GM12878 (cell line): Measurements from ENCODE around the gene SPOCD1.

Experiments
- CBFB ChIP-seq: IDR thresholded peaks from 2 replicates; pipeline ENCODE4 v1.6.1; 2016; ENCODE audit warnings: antibody characterized with exemption, low read depth
- CEBPB ChIP-seq, 2 experiments: fragments of 150-350 bp in 1 of 2; IDR thresholded peaks; 2 replicates each; pipeline ENCODE4 v1.6.1; 2012 to 2014; ENCODE audit warnings: low read depth in 2 of 2, low read length in 2 of 2, borderline replicate concordance in 1 of 2, inconsistent platforms in 1 of 2
- CHD4 ChIP-seq: fragments of 200-600 bp; sonication (generic); IDR thresholded peaks from 2 replicates; pipeline ENCODE4 v1.6.1; 2016; ENCODE audit warnings: mild to moderate bottlenecking
- CTCF ChIP-seq, 3 experiments: IDR thresholded peaks in 2 of 3; conservative IDR thresholded peaks in 1 of 3; 2 replicates each; pipeline ENCODE4 v1.5.1; 2011; ENCODE audit warnings: low read depth in 3 of 3, low read length in 3 of 3, mild to moderate bottlenecking in 3 of 3, control low read depth in 2 of 3, moderate library complexity in 2 of 3, inconsistent platforms in 1 of 3, mixed read lengths in 1 of 3; ENCODE audit not compliant: control insufficient read depth in 2 of 3, insufficient read depth in 1 of 3; ENCODE audit errors: extremely low read depth in 1 of 3
- EP300 ChIP-seq, 2 experiments: fragments of 150-350 bp in 1 of 2; IDR thresholded peaks; 2 replicates each; pipeline ENCODE4 v1.6.1; 2011 to 2012; ENCODE audit warnings: low read depth in 2 of 2, low read length in 2 of 2, borderline replicate concordance in 1 of 2, improper control_type of control experiment in 1 of 2, inconsistent platforms in 1 of 2; ENCODE audit not compliant: control insufficient read depth in 1 of 2
- ETV6 ChIP-seq, 2 experiments: fragments of 450-650 bp in 1 of 2; IDR thresholded peaks in 1 of 2; conservative IDR thresholded peaks in 1 of 2; 2 replicates each; pipeline ENCODE4 v1.6.1; 2014; ENCODE audit warnings: antibody characterized with exemption in 1 of 2, borderline replicate concordance in 1 of 2, low read depth in 1 of 2, mild to moderate bottlenecking in 1 of 2, moderate library complexity in 1 of 2
- IRF3 ChIP-seq: fragments of 450-650 bp; IDR thresholded peaks from 2 replicates; pipeline ENCODE4 v1.6.1; 2014; ENCODE audit warnings: mild to moderate bottlenecking
- MYC ChIP-seq: IDR thresholded peaks from 2 replicates; pipeline ENCODE4 v1.6.1; 2011; ENCODE audit warnings: mild to moderate bottlenecking, low read length, moderate library complexity, inconsistent platforms; ENCODE audit not compliant: insufficient read depth, insufficient replicate concordance, insufficient read length, severe bottlenecking
- SPI1 ChIP-seq: IDR thresholded peaks from 2 replicates; pipeline ENCODE4 v1.6.1; 2011; ENCODE audit warnings: low read depth, mild to moderate bottlenecking, low read length, moderate library complexity, borderline replicate concordance; ENCODE audit not compliant: insufficient read depth
- ZNF592 ChIP-seq: fragments of 450-650 bp; IDR thresholded peaks from 2 replicates; pipeline ENCODE4 v1.6.1; 2017; ENCODE audit warnings: mild to moderate bottlenecking, moderate library complexity
- ZSCAN29 ChIP-seq: fragments of 450-650 bp; IDR thresholded peaks from 2 replicates; pipeline ENCODE4 v1.6.1; 2017; ENCODE audit warnings: mild to moderate bottlenecking, moderate library complexity

GRCh38 chr1:31835415-31835814 lies 19.6 kb upstream of the SPOCD1 start:
- TF ChIP-seq IRF3 (no peak), CHD4 (no peak), MYC (no peak), EP300 (IDR thresholded peaks at IDR 0.05; ENCODE audit: borderline replicate concordance in 1 of 2, control insufficient read depth in 1 of 2, low read depth in 2 of 2, low read length in 2 of 2) (no peak), CBFB (no peak), ETV6 (conservative IDR thresholded peaks at IDR 0.05 in 1 of 2, IDR thresholded peaks at IDR 0.05 in 1 of 2; ENCODE audit: borderline replicate concordance in 1 of 2, low read depth in 1 of 2) (no peak), CTCF (IDR thresholded peaks at IDR 0.05 in 2 of 3, conservative IDR thresholded peaks at IDR 0.05 in 1 of 3; ENCODE audit: control insufficient read depth in 2 of 3, extremely low read depth in 1 of 3, insufficient read depth in 1 of 3, low read depth in 3 of 3, low read length in 3 of 3) (no peak), ZSCAN29 (no peak), SPI1 (no peak), ZNF592 (no peak), CEBPB (IDR thresholded peaks at IDR 0.05; ENCODE audit: borderline replicate concordance in 1 of 2, low read depth in 2 of 2, low read length in 2 of 2) (no peak)
